Upper lobe of left lung (tissue), 6 donors: Measurements from ENCODE around the gene THBS2. TPM values are rescaled to one million over a fixed set of nuclear protein-coding genes. Genes with fewer than 3 reads are reported as not detected.

ENCODE experiments used
- ATAC-seq, 2 donors: fragments of 200-7000 bp; cut with Tn5 transposase; one replicate each; pipeline ENCODE4 v1.9.1; 2022; ENCODE audit warnings: mild to moderate bottlenecking in 2 of 2, moderate library complexity in 2 of 2; ENCODE audit not compliant: low FRiP score in 2 of 2
- DNase-seq, 2 donors: peaks; one replicate each; pipeline ENCODE4 v3.0.0-alpha.2; 2019 to 2020
- H3K27ac ChIP-seq, 4 donors: fragments of 200-600 bp; sonication (generic); one replicate each; pipeline ENCODE4 v1.5.1; 2016 to 2019
- H3K27me3 ChIP-seq, 4 donors: fragments of 200-600 bp; sonication (generic); one replicate each; pipeline ENCODE4 v1.5.1; 2017 to 2019
- H3K36me3 ChIP-seq, 4 donors: fragments of 200-600 bp; sonication (generic); one replicate each; pipeline ENCODE4 v1.5.1; 2016 to 2019
- H3K4me1 ChIP-seq, 4 donors: fragments of 200-600 bp; sonication (generic); one replicate each; pipeline ENCODE4 v1.5.1; 2018 to 2019
- H3K4me3 ChIP-seq, 4 donors: fragments of 200-600 bp; sonication (generic); one replicate each; pipeline ENCODE4 v1.5.1; 2017 to 2019; ENCODE audit warnings: mild to moderate bottlenecking in 2 of 4, moderate library complexity in 1 of 4
- H3K9me3 ChIP-seq, 4 donors: fragments of 200-600 bp; sonication (generic); one replicate each; pipeline ENCODE4 v1.5.1; 2018 to 2019
- EP300 ChIP-seq, 4 donors: sonication (generic); formaldehyde crosslinking; IDR thresholded peaks; one replicate each; pipeline ENCODE4 v1.5.1; 2017; ENCODE audit warnings: antibody characterized with exemption in 4 of 4, control low read depth in 2 of 4
- POLR2A ChIP-seq, 4 donors: fragments of 450-650 bp; IDR thresholded peaks; one replicate each; pipeline ENCODE4 v1.5.1; 2016 to 2017; ENCODE audit warnings: antibody characterized with exemption in 4 of 4, mild to moderate bottlenecking in 2 of 4
- POLR2AphosphoS5 ChIP-seq, 2 donors: sonication (generic); formaldehyde crosslinking; IDR thresholded peaks; one replicate each; pipeline ENCODE4 v1.5.1; 2017; ENCODE audit warnings: antibody characterized with exemption in 2 of 2
- WGBS, 2 donors: methylation state at CpG; one replicate each; pipeline ENCODE4 v1.1.5; 2017 to 2018; 5-methylcytosine and 5-hydroxymethylcytosine counted together
- total RNA-seq, 6 donors: library from RNA; depleted of rRNA in 4 of 6; stranded (reverse); fragments of >200 nt in 4 of 6; gene quantifications; one replicate each; pipeline versions ENCODE4 v1.1.0 to v1.2.1, GENCODE V29; 2016 to 2021
- TF ChIP-seq, protein P1 (sequence below), 6 experiments: fragments of 450-650 bp in 4 of 6; fragments of 200-600 bp in 2 of 6; sonication (generic) in 2 of 6; IDR thresholded peaks; one replicate each; pipeline ENCODE4 v1.5.1; 2016 to 2019; ENCODE audit warnings: antibody characterized with exemption in 6 of 6
- donor health status: DM: no; HTN: no; CAD: no; lungs with moderate emphysema.
- donor health status: DM: no; HTN: yes; CAD: no; lungs with severe emphysema.

THBS2 gene
- total RNA-seq, 6 donors from 2014 or later = 5.3 to 43.2 (median 17.3) TPM

DNA sequence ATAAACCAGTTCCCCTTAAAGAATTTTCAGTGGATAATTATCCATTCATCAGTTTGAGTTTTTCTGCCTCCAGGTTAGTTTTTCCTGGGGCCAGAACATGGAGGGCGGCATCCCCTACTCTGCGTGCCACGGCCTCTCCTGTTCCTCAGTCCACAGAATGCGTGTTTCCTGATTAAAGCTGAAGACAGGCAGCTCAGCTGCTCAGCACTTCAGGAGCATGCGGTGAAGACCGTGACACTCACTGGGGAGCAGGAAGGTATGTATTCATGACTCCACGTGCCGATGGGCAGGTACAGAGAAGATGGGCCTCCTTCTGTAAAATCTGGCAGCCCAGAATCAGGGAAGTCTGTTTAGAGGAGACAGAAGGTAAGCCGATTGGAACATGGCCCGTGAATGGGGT is 2.0 kb upstream of the THBS2 start:
- TF ChIP-seq, protein P1, sequence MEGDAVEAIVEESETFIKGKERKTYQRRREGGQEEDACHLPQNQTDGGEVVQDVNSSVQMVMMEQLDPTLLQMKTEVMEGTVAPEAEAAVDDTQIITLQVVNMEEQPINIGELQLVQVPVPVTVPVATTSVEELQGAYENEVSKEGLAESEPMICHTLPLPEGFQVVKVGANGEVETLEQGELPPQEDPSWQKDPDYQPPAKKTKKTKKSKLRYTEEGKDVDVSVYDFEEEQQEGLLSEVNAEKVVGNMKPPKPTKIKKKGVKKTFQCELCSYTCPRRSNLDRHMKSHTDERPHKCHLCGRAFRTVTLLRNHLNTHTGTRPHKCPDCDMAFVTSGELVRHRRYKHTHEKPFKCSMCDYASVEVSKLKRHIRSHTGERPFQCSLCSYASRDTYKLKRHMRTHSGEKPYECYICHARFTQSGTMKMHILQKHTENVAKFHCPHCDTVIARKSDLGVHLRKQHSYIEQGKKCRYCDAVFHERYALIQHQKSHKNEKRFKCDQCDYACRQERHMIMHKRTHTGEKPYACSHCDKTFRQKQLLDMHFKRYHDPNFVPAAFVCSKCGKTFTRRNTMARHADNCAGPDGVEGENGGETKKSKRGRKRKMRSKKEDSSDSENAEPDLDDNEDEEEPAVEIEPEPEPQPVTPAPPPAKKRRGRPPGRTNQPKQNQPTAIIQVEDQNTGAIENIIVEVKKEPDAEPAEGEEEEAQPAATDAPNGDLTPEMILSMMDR (IDR thresholded peaks at IDR 0.05) = no peak
- TF ChIP-seq POLR2AphosphoS5 (IDR thresholded peaks at IDR 0.05) = no peak
- no peak for TF ChIP-seq EP300 (IDR thresholded peaks at IDR 0.05)
- TF ChIP-seq POLR2A (IDR thresholded peaks at IDR 0.05) = no peak
- Histone ChIP-seq H3K4me3 (no peak overlapping the region), H3K27me3 (peaks cover 0 to 11% (median 8%) of the 10 kb centered on the region in 4 donors), H3K4me1 (peaks cover 6 to 22% (median 17%) of the 10 kb centered on the region in 4 donors), H3K9me3 (no peaks in the 10 kb centered on the region), H3K36me3 (no peaks in the 10 kb centered on the region), H3K27ac (no peak overlapping the region)
- ATAC-seq (no peak), DNase-seq (no peak)
- 85 to 86% methylated on average over 10 of the region's 10 CpGs for WGBS, 2 donors

DNA sequence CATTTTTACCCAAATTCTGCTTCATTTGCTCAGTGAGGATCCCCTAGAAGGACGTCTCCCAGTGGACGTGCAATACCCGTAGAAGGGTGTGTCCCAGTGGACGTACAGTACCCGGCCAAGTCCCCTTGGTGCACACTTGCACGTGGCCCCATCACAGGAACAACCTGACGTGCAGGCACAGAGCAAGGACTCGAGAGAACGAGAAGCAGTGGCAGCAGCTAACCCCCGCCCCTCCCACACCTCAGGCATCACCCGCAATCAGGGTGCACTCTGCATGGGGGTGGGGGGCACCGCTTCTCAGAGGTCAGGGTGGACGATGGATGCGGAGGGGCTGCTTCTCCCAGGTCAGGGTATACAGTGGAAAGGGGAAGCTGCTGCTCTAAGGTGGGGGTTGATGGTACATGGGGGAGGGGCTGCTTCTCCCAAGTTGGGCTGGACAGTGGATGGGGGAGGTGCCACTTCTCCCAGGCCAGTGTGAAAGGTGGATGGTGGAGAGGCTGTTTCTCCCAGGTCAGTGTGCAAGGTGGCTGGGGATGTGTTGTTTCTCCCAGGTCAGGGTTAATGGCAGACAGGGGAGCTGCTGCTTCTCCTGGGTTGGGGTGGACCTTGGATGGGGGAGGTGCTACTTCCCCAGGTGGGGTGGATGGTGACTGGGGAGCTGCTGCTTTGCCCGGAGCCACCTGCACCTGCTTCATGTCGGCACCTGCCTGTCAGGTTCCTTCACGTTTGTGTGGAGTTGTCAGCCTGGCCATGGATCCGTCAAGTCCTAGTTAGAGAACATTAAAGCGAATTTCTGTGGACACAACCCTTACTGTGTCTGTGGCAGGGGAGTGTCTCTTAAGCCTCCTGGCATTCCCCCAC is 1.0 kb upstream of the THBS2 start:
- H3K4me3 ChIP-seq = no peak overlapping the region
- 16 to 36% methylated on average over 6 to 19 of the region's 19 CpGs for WGBS, 2 donors
- H3K36me3 ChIP-seq = no peaks in the 10 kb centered on the region
- peaks cover 6 to 22% (median 17%) of the 10 kb centered on the region in 4 donors for H3K4me1 ChIP-seq
- H3K9me3 ChIP-seq = no peaks in the 10 kb centered on the region
- peaks cover 0 to 11% (median 8%) of the 10 kb centered on the region in 4 donors for H3K27me3 ChIP-seq
- ATAC-seq (no peak), DNase-seq (no peak)
- no peak for TF ChIP-seq EP300 (IDR thresholded peaks at IDR 0.05)
- H3K27ac ChIP-seq = no peak overlapping the region

DNA sequence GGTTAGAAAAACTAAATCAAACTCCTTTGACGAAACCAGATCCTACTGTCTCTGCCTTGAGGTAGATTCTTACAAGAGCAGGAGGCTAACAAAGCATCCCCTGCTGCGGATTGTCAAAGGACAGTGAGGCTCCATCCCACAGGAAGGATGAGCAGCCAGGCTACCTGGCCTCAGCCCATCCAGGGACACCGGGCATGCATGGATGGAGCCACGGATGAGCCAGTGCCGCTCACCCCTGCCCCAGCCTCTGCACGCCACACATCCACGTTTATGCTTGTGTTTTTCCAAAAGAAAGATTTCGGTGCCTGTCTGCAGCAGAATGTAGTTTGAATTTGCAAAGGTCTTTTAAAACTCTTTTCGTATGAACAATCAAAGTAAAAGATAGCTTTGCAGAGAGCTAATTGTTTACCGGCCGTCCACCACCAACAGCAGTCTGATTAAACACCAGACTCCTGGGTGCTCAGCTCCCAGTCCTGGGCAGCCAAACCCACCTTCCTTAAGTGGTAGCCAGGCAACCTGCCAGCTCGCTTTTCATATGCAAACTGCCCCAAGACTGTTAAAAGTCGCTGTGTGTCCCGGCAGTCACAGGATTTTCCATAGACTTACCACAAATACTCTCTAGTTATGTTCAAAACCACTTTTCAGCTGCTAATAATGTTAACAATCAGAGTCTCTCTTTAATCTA is 999 bp downstream of the THBS2 start:
- Histone ChIP-seq H3K9me3 (no peaks in the 10 kb centered on the region), H3K27me3 (peaks cover 0 to 11% (median 8%) of the 10 kb centered on the region in 4 donors), H3K36me3 (peaks cover 0 to 2% (median 0%) of the 10 kb centered on the region in 4 donors), H3K27ac (no peak overlapping the region), H3K4me3 (peak overlapping the region in 3 of 4 donors; percentile 18 to 35 (median 32)), H3K4me1 (peaks cover 6 to 22% (median 17%) of the 10 kb centered on the region in 4 donors)
- WGBS, 2 donors = 15 to 34% methylated on average over 14 of the region's 14 CpGs
- ATAC-seq (no peak), DNase-seq (peak in 1 of 2 donors; percentile 44)
- TF ChIP-seq POLR2A (IDR thresholded peaks at IDR 0.05) (no peak), POLR2AphosphoS5 (IDR thresholded peaks at IDR 0.05) (no peak), EP300 (IDR thresholded peaks at IDR 0.05) (no peak)
- TF ChIP-seq, protein P1 (IDR thresholded peaks at IDR 0.05) = no peak

DNA sequence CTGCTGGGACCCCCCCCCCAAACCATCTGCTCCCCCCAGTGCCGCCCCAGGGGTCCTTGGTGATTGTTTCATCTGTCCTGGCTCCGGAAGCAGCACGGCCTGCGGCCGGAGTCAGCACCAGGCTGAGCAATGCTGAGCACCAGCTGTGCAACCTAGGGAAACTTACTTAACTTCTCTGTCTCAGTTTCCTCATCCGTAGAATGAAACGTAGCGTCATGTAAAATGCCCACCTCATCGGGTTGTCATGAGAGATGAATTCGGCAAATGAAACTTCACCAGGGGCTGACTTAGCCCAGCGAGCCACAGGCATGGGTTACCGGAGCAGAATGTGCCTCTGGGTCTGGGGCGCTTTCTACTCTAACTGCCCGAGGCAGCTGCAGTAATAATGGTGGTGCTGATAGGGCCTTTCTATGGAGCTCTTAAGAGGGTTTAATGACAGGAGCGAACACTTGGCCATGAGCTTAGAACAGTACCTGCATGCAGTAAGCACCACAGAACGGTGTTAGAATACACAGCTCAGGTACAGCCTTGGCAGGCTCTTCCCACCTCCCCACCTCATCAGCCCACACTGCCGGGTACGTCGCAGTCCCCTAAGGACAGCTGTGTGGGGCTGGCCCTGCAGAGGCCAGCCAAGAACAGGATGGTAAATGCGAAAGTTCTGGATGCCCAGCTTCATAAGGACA is 1.7 kb downstream of the THBS2 start:
- DNase-seq = no peak
- Histone ChIP-seq H3K4me1 (peaks cover 6 to 22% (median 17%) of the 10 kb centered on the region in 4 donors), H3K36me3 (peaks cover 0 to 2% (median 0%) of the 10 kb centered on the region in 4 donors), H3K9me3 (no peaks in the 10 kb centered on the region), H3K27me3 (peaks cover 0 to 11% (median 8%) of the 10 kb centered on the region in 4 donors), H3K4me3 (peak overlapping the region in 3 of 4 donors; percentile 18 to 35 (median 32)), H3K27ac (no peak overlapping the region)
- TF ChIP-seq POLR2A (IDR thresholded peaks at IDR 0.05) = no peak
- TF ChIP-seq, protein P1 (IDR thresholded peaks at IDR 0.05) = no peak
- TF ChIP-seq EP300 (IDR thresholded peaks at IDR 0.05) = no peak
- TF ChIP-seq POLR2AphosphoS5 (IDR thresholded peaks at IDR 0.05) = no peak
- ATAC-seq = no peak
- 32 to 36% methylated on average over 15 to 20 of the region's 20 CpGs for WGBS, 2 donors
